Activated CD4-positive, CD25-positive, alpha-beta regulatory T cell treated with anti-CD3 and anti-CD28 coated beads, Interleukin-2, amount 50 U/mL, for 16 hours (primary cell): ENCODE results near the gene HSD17B8.

Experiments
- DNase-seq: peaks from one replicate; pipeline ENCODE4 v3.0.0-alpha.2; 2020; ENCODE audit warnings: low read depth, low spot score

HSD17B8 gene

DNA sequence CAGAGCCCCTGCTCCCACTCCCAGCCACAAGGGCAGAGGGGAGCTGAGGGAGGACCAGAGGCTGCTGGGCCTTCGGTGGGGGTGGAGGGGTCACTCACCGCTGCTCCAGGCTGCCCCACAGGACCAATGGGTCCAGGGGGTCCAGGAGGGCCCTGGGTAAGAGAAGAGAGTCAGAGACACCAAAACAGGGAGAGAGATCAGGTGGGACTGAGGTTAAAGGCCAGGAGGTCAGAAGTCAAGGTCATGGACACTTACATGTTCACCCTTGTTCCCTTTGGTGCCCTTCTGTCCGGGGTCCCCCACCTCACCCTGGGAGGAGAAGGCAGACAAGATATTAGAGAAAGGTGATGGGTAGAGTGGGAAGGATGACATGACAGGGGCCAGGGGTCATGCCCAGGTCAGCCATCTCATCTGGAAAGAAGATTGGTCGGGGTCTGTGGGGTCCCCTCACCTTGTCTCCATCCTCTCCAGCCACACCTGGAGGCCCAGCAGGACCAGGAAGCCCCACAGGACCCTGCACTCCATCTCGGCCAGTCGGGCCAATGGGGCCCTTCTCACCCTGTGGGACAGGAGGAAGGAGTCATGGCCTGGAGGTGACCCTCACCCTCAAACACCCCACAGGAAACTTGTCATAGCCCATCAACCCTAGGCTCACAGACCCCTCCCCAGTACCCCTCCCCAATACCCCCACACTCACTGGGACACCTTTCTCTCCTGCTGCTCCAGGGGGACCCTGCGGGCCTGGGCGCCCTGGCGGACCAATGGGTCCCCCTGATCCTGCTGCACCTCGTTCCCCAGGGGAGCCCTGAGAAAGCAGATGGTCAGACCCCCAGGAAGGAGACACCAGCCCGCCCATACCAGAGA is 33.2 kb upstream of the HSD17B8 start:
- no peak for DNase-seq

- no peak for DNase-seq
Observed at GRCh38 chr6:33171880-33172687, 32.4 kb upstream of the HSD17B8 start.

- no peak for DNase-seq
Observed at GRCh38 chr6:33172688-33173534, 31.5 kb upstream of the HSD17B8 start.

DNA sequence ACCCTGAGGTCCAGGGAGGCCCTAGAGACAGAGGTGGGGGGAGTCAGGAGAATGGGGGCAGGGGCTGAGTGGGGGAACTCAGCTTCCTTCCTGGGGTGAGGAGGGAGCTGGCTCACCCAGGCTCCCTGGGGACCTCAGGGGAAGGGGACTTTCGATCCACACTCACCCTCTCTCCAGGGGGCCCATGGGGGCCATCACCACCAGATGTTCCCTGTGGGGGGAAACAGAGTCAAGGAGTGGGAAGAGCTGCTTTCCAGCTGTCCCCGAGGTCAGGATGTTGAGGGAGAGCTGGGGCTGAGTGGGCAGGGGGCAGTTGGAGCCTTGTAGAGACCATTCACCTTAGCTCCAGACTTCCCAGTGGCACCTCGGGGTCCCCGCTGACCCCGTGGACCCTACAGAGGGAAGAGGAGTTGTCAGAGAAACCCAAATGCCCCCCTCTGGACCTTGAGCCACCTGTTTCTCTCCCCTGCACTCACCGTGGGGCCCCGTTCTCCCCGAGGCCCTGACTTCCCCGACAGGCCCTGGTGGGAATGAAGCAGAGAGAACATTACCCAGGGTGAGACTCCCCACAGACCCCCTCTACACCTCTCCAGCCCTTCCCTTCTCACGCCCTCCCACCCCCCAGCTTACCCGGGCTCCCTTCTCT is 30.8 kb upstream of the HSD17B8 start:
- no peak for DNase-seq

GRCh38 chr6:33174784-33175183 is 29.7 kb upstream of the HSD17B8 start:
- no peak for DNase-seq

DNA sequence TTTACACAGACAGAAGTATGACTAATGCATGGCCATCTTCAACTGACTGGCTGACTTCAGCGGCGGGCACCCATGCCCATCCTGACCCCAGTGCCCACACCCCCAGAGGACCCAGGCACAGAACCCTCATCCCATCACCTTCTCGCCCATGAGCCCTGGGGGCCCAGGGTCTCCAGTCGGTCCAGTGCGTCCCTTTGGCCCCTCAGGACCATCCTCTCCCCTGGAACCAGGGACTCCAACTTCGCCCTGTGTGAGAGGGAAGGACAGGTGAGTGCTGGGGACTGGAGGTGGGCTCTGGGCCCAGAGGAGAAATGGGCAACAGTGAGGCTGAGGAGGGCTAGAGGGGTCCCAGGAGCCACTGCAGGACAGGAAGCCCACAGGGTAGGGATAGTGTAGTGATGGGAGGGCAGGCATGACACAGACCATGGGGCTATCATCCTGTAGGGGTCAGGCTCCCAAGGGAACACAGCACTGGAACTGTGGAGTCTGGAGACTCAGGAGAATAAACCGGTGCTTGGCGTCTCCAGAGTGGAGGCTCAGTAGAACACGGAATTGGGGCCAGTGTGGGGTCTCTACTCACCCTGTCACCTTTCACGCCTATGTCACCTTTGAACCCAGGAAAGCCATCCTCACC is 28.9 kb upstream of the HSD17B8 start:
- no peak for DNase-seq

DNA sequence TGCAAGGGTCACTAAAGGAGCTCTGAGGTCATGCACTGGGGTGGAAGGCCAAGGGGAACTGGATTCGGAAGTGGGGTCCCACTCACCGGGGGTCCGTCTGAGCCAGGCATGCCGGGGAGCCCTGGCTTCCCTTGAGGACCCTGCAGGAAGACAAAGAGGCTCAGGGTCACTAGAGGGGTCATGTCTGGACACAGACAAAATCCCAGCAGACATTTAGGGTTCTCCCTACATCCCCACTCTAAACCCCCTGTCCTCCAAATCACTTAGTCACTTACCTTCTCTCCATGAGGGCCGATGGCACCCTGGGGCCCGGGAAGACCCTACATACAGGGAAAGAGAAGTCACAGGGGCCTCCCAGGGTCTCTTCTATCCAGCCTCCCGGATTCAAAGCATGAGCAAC is 27.5 kb upstream of the HSD17B8 start:
- no peak for DNase-seq

GRCh38 chr6:33177552-33178446 is 26.7 kb upstream of the HSD17B8 start:
- no peak for DNase-seq

- DNase-seq: no peak
Observed at GRCh38 chr6:33178755-33179475, 25.5 kb upstream of the HSD17B8 start.

DNA sequence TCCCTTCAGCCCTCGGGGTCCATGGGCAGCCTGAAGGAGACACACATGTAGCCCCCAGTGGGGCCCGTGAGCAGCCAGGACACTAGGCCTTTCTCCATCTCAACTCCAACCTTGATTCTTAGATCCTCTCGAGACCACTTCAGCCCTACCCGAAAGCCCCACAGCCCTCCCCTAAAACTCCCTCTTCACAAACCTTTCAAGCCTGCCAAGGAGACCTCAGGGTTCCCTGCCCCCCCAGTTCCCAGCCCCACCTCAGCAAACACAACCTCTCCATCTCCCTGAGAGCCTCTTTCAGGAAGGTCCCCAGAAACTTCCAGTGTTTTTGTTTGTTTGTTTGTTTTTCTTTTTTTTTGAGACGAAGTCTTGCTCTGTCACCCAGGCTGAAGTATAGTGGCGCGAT is 23.3 kb upstream of the HSD17B8 start:
- no peak for DNase-seq

DNA sequence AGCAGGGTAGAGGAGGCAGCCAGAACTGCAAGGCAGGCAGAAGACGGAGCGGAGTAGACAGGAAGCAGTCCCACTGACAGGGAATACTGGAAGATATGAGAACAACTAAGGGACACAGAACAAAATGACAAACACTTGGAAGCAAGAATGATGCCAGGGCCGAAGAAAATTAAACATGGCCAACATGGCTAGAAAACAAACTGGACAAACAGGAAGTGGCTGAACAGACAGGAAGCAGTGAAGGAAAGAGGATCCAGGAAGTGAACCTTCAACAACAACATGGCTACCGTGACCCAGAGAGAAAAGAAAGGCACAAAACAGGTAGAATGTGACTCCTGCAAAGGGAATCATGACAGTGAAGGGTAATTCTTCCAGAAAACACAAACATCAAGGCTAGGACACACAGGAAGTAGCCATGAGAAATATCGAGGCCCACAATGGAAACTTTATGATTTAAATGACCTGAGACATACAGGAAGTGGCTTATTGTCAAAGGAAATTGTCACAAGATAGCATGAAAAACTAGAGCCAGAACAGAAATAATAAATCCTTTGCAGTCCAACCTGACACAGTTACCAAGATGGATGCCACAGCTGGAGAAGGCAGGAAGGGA is 21.3 kb upstream of the HSD17B8 start:
- DNase-seq: no peak

DNA sequence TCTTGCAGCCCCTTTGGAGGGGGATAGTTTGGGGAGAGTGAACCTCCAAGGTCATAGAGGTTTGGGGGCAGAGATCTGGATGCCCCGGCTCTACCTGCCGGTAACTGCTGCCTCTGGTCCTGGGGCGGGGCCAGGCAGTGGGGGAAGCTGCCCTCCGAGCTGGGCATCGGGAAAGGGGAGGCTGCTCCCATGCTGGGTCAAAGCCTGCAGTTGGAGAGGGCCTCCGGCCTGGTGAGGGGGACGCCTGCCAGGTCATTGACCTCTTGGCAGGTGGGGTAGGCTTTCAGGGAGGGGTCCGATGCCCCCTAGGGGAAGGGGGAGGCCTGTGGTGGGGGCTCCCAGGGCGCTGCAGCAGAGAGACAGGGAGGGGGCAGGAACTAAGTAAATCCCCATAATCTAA is 19.3 kb upstream of the HSD17B8 start:
- no peak for DNase-seq

DNA sequence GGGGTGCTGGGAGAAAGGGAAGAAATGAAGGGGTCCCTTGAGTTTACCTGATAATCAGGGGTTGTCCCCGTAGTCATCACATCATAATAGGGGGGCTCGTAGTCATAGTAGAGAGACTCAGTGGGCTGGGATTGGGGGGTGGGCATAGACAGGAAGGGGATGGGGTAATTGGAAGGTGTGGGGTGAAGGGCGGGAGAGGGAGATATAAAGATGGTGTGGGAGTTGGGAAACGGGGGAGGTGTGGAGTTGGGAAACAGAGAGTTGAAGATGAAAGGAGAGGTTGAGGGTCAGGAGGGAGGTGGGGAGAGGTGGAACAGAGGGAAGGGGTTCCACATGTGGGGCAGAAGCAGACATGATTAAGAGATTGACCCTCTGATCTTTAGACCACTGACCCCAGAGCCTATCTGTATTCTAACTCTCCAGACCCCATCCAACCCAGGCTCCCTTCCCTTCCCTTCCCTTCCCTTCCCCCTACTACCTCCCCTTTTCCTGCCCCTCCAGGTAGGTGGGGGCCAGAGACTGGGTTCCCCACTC is 18.7 kb upstream of the HSD17B8 start:
- no peak for DNase-seq

DNA sequence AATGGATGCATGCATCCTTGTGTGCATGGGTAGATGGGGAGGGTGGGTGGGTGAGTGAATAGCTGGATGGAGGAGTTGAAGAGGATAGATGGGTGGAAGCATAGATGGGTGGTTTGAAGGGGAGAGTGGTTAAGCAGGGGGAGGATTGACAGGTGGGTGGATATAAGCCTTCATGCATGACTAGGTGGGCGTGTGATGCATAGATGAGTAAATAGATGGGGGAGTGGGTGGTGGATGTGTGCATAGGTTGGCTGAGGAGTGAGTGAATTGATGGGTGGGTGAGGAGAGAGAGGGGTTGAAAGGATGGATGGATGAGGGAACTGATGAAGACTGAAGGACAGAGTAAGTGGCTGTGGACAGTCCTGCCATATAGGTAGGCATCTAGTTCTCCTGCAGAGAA is 16.6 kb upstream of the HSD17B8 start:
- no peak for DNase-seq

DNA sequence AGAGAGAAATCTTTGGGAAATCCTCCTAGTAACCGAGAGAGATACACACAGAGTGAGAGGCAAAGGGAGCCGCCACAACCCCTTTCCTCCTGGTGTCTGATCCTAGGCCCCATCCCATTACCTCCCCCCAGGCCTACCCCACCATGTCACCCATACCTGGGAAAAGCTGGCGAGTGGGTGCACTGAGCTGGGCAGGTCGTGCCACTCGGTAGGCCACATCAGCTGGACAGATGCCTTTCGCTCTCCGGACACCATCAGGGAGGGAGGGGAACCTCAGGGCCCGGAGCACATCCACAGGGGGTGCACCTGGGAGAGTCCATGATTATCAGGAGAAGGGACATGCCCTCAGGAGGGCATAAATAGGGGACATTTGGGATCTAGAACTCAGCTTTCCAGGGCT is 15.3 kb upstream of the HSD17B8 start:
- no peak for DNase-seq

- DNase-seq: no peak
Observed at GRCh38 chr6:33189625-33190448, 14.6 kb upstream of the HSD17B8 start.

GRCh38 chr6:33190504-33191107 is 13.8 kb upstream of the HSD17B8 start:
- DNase-seq: no peak
